ENCODE measurements around the gene KDF1.
A peak's percentile ranks its signal among the peaks of the same experiment; 100 is the strongest.

The KDF1 gene

GRCh38 chr1:26913754-26914619 is 46.3 kb downstream of the KDF1 start, which contains the start of gene NR0B2:
Gene NR0B2 (minus strand): TSS chr1:26913975. CDS start chr1:26913940, 35 bp downstream.
- no peak for DNase-seq

- no peak for DNase-seq
Observed at GRCh38 chr1:26913389-26913753, 46.9 kb downstream of the KDF1 start.

- DNase-seq: no peak
Observed at GRCh38 chr1:26912147-26912490, 48.1 kb downstream of the KDF1 start.

GRCh38 chr1:26911399-26912146 is 48.7 kb downstream of the KDF1 start:
- DNase-seq: no peak

GRCh38 chr1:26910343-26911160 is 49.7 kb downstream of the KDF1 start:
- no peak for DNase-seq

GRCh38 chr1:26909951-26910342 is 50.3 kb downstream of the KDF1 start:
- DNase-seq: no peak

- DNase-seq: no peak
Observed at GRCh38 chr1:26907071-26907917, 53.0 kb downstream of the KDF1 start.

- no peak for DNase-seq
Observed at GRCh38 chr1:26900815-26901511, 59.3 kb downstream of the KDF1 start.

- DNase-seq: peak; percentile 94
Observed at GRCh38 chr1:26900001-26900814, 60.1 kb downstream of the KDF1 start, which contains the start of gene GPATCH3. Gene GPATCH3 (minus strand): TSS chr1:26900467. CDS start chr1:26900442, 25 bp downstream.

Data from retina (tissue), 1 donor.